K562 (cell line): Measurements from ENCODE around the gene FYB1. TPM values are rescaled to one million over a fixed set of nuclear protein-coding genes. Genes with fewer than 3 reads are reported as not detected.

ENCODE experiments used
- E4F1 ChIP-seq: fragments of 250-450 bp; sonication (Bioruptor Pico); IDR thresholded peaks from 2 replicates; pipeline ENCODE4 v1.5.0; 2021; ENCODE audit warnings: mild to moderate bottlenecking, borderline replicate concordance
- ETS2 ChIP-seq: IDR thresholded peaks from 2 replicates; pipeline ENCODE4 v1.6.1; 2016; ENCODE audit warnings: borderline replicate concordance, missing genetic modification characterization, mild to moderate bottlenecking, moderate library complexity, missing compliant biosample characterization; ENCODE audit not compliant: poor library complexity, severe bottlenecking
- ETV6 ChIP-seq, 3 experiments: fragments of 150-350 bp in 1 of 3; sonication (generic) in 1 of 3; formaldehyde crosslinking in 1 of 3; IDR thresholded peaks; 2 replicates each; pipeline versions ENCODE4 v1.6.1 to v1.8.0; 2014 to 2022; ENCODE audit warnings: borderline replicate concordance in 2 of 3, low read depth in 2 of 3, antibody characterized with exemption in 1 of 3, low read length in 1 of 3, mild to moderate bottlenecking in 1 of 3, missing genetic modification reagents in 1 of 3
- GABPB1 ChIP-seq: sonication (generic); formaldehyde crosslinking; IDR thresholded peaks from 2 replicates; pipeline ENCODE4 v1.8.0; 2022; ENCODE audit warnings: mild to moderate bottlenecking, missing genetic modification reagents
- GATA2 ChIP-seq: sonication (generic); formaldehyde crosslinking; IDR thresholded peaks from 2 replicates; pipeline ENCODE4 v1.4.0; 2020; ENCODE audit warnings: mild to moderate bottlenecking, missing genetic modification reagents
- MEF2D ChIP-seq: conservative IDR thresholded peaks from 2 replicates; pipeline ENCODE4 v1.6.1; 2016; ENCODE audit warnings: low read depth, missing genetic modification characterization, missing compliant biosample characterization
- MTA2 ChIP-seq: fragments of 450-650 bp; IDR thresholded peaks from 2 replicates; pipeline ENCODE4 v1.6.1; 2016; ENCODE audit warnings: low read depth
- NCOA2 ChIP-seq, 2 experiments: fragments of 450-650 bp; IDR thresholded peaks; 2 replicates each; pipeline ENCODE4 v1.6.1; 2018; ENCODE audit warnings: mild to moderate bottlenecking in 2 of 2, moderate library complexity in 1 of 2; ENCODE audit not compliant: partially characterized antibody in 2 of 2
- NR2C2 ChIP-seq, 2 experiments: fragments of 200-800 bp in 1 of 2; sonication (Bioruptor generic) in 1 of 2; sonication (generic) in 1 of 2; formaldehyde crosslinking in 1 of 2; IDR thresholded peaks; 2 replicates each; pipeline versions ENCODE4 v1.6.1 to v1.8.0; 2016 to 2022; ENCODE audit warnings: mild to moderate bottlenecking in 1 of 2, missing compliant biosample characterization in 1 of 2, missing genetic modification characterization in 1 of 2, missing genetic modification reagents in 1 of 2
- PHTF2 ChIP-seq: fragments of 250-450 bp; sonication (Bioruptor Pico); IDR thresholded peaks from 2 replicates; pipeline ENCODE4 v1.5.0; 2021; ENCODE audit warnings: mild to moderate bottlenecking
- RNF2 ChIP-seq: sonication (generic); IDR thresholded peaks from 2 replicates; pipeline ENCODE4 v1.6.1; 2016
- SMARCA5 ChIP-seq: fragments of 450-650 bp; IDR thresholded peaks from 2 replicates; pipeline ENCODE4 v1.6.1; 2016
- TCF3 ChIP-seq: sonication (generic); formaldehyde crosslinking; IDR thresholded peaks from 2 replicates; pipeline ENCODE4 v1.4.0; 2020; ENCODE audit warnings: mild to moderate bottlenecking, missing genetic modification reagents
- ZBTB2 ChIP-seq: fragments of 450-650 bp; IDR thresholded peaks from 2 replicates; pipeline ENCODE4 v1.6.1; 2016; ENCODE audit warnings: antibody characterized with exemption
- ZNF134 ChIP-seq: fragments of 250-450 bp; sonication (Bioruptor Pico); conservative IDR thresholded peaks from 2 replicates; pipeline ENCODE4 v1.4.0; 2020
- ZNF408 ChIP-seq: fragments of 250-450 bp; sonication (Bioruptor Pico); IDR thresholded peaks from 2 replicates; pipeline ENCODE4 v1.4.0; 2020; ENCODE audit warnings: low read depth, mild to moderate bottlenecking, moderate library complexity
- ZNF512 ChIP-seq: IDR thresholded peaks from 2 replicates; pipeline ENCODE4 v1.6.1; 2016; ENCODE audit warnings: missing genetic modification characterization, missing compliant biosample characterization
- polyA plus RNA-seq, 8 experiments: library from polyadenylated mRNA; depleted of rRNA in 4 of 8; stranded (reverse) in 5 of 8; unstranded in 3 of 8; fragments of >200 nt; fragmentation: Nextera tagmentation in 2 of 8; fragmentation: Illumina TruSeq in 1 of 8; extraction: Ambion mirVana in 2 of 8; extraction: Trizol in 1 of 8; gene quantifications; 2 replicates each; pipeline versions ENCODE4 v1.2.1 to v1.2.3, GENCODE V29; 2011 to 2014; ENCODE audit warnings: inconsistent platforms in 1 of 8, missing spikeins in 1 of 8
- total RNA-seq, 7 experiments: library from RNA; depleted of rRNA in 6 of 7; stranded (reverse); fragments of >200 nt in 6 of 7; fragmentation: Illumina TruSeq in 2 of 7; extraction: Trizol in 2 of 7; gene quantifications; 2 replicates each; pipeline versions ENCODE4 v1.2.1 to v1.2.3, GENCODE V29; 2011 to 2021; ENCODE audit warnings: low replicate concordance in 1 of 7
- TF ChIP-seq, protein P1 (sequence below): fragments of 250-450 bp; sonication (Bioruptor Pico); IDR thresholded peaks from 2 replicates; pipeline ENCODE4 v1.4.0; 2020; ENCODE audit warnings: mild to moderate bottlenecking

Gene FYB1
- total and polyA plus RNA-seq, 9 of the 15 experiments (the other 6 are each of a cell fraction or from before 2014, with no cell fraction given), result 4.7 to 31.5 (median 9.7) TPM

- TF ChIP-seq ZNF512 (no peak), PHTF2 (CRISPR knock-in tag) (no peak), SMARCA5 (no peak; the same call in 1 of the 2 replicates), ZBTB2 (0 out of 2 replicates have a peak, but pooled peaks have one; percentile 61), ZNF408 (CRISPR knock-in tag) (no peak), RNF2 (no peak), NCOA2 (IDR thresholded peaks at IDR 0.05; ENCODE audit: partially characterized antibody in 2 of 2) (no peak), MEF2D (tag) (peak; percentile 59; the same call in 1 of the 2 replicates), GATA2 (CRISPR knock-in tag) (no peak), GABPB1 (CRISPR knock-in tag) (no peak), ETS2 (tag) (no peak), ETV6 (IDR thresholded peaks at IDR 0.05; ENCODE audit: borderline replicate concordance in 1 of 2, low read depth in 2 of 2, low read length in 1 of 2) (no peak), ETV6 (CRISPR knock-in tag; IDR thresholded peaks at IDR 0.05; ENCODE audit: borderline replicate concordance) (no peak), TCF3 (CRISPR knock-in tag) (peak; percentile 74), ZNF134 (CRISPR knock-in tag) (no peak), E4F1 (CRISPR knock-in tag) (no peak), MTA2 (peak; percentile 48), NR2C2 (CRISPR knock-in tag; IDR thresholded peaks at IDR 0.05) (no peak), NR2C2 (tag; IDR thresholded peaks at IDR 0.05) (peak; percentile 75)
- TF ChIP-seq, protein P1, sequence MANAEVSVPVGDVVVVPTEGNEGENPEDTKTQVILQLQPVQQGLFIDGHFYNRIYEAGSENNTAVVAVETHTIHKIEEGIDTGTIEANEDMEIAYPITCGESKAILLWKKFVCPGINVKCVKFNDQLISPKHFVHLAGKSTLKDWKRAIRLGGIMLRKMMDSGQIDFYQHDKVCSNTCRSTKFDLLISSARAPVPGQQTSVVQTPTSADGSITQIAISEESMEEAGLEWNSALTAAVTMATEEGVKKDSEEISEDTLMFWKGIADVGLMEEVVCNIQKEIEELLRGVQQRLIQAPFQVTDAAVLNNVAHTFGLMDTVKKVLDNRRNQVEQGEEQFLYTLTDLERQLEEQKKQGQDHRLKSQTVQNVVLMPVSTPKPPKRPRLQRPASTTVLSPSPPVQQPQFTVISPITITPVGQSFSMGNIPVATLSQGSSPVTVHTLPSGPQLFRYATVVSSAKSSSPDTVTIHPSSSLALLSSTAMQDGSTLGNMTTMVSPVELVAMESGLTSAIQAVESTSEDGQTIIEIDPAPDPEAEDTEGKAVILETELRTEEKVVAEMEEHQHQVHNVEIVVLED, result no peak
These were observed 52.0 kb downstream of the FYB1 start (continued) for GRCh38 chr5:39167141-39167971.
